K562 (cell line): Measurements from ENCODE around the gene SAMD14. TPM values are rescaled to one million over a fixed set of nuclear protein-coding genes. Genes with fewer than 3 reads are reported as not detected.

ENCODE experiments used
- ATAC-seq: fragments of 200-7000 bp; cut with Tn5 transposase; 3 replicates; pipeline ENCODE4 v1.9.1; 2020; ENCODE audit warnings: moderate library complexity
- BruUV-seq: library from RNA; stranded (reverse); fragments of 400-500 nt; replicated peaks from 2 replicates; lab custom pipeline; 2021; lab: Mats Ljungman, UMichigan
- CTCF ChIA-PET: fragments of 300-600 bp; formaldehyde crosslinking; extraction: SDS; loops from one replicate; lab custom pipeline; 2021; ENCODE audit warnings: low intra/inter-chr PET ratio; lab: Yijun Ruan, JAX
- POLR2A ChIA-PET: fragments of 300-600, 350-650 bp; sonication (Branson Sonifier 250); formaldehyde crosslinking; extraction: SDS; loops from one replicate; lab custom pipeline; 2021; ENCODE audit warnings: antibody characterized with exemption, inconsistent platforms; lab: Yijun Ruan, JAX
- DNase-seq, 4 experiments: peaks; one replicate each; pipeline versions ENCODE4 v3.0.0 to v3.0.0-alpha.2; 2011 to 2018; ENCODE audit warnings: low spot score in 3 of 4, mixed read lengths in 3 of 4; ENCODE audit errors: extremely low read depth in 1 of 4
- FAIRE-seq: peaks from 2 replicates; lab custom pipeline; 2011; peaks lifted over from hg19 to GRCh38; lab: Jason Lieb, UNC
- H2AFZ ChIP-seq: 2 replicates; pipeline ENCODE4 v1.6.0; 2011; ENCODE audit warnings: low read depth, low read length, control low read depth, inconsistent platforms
- H3K27ac ChIP-seq: fragments of 200-600 bp; 3 replicates; pipeline ENCODE4 v1.8.0; 2011; ENCODE audit warnings: low read depth, mild to moderate bottlenecking, control low read depth, inconsistent platforms, low read length, moderate library complexity, mixed read lengths; ENCODE audit errors: extremely low read depth
- H3K27me3 ChIP-seq, 2 experiments: fragments of 300-600 bp in 1 of 2; 2 replicates in 1 of 2; 3 replicates in 1 of 2; pipeline versions ENCODE4 v1.6.0 to v1.8.0; 2011; ENCODE audit warnings: inconsistent platforms in 2 of 2, low read length in 2 of 2, mild to moderate bottlenecking in 1 of 2, mixed read lengths in 1 of 2, moderate library complexity in 1 of 2; ENCODE audit not compliant: control insufficient read depth in 2 of 2, insufficient read depth in 2 of 2
- H3K36me3 ChIP-seq: fragments of 300-600 bp; 3 replicates; pipeline ENCODE4 v1.8.0; 2011; ENCODE audit warnings: mild to moderate bottlenecking, low read length, inconsistent platforms; ENCODE audit not compliant: control insufficient read depth, insufficient read depth
- H3K4me1 ChIP-seq, 2 experiments: fragments of 200-600 bp in 1 of 2; replicated peaks in 1 of 2; 2 replicates in 1 of 2; 3 replicates in 1 of 2; pipeline versions ENCODE4 v1.5.1 to v1.8.0; 2011; ENCODE audit warnings: inconsistent platforms in 2 of 2, low read length in 2 of 2, mild to moderate bottlenecking in 1 of 2, mixed read lengths in 1 of 2, moderate library complexity in 1 of 2; ENCODE audit not compliant: control insufficient read depth in 2 of 2, insufficient read depth in 2 of 2
- H3K4me2 ChIP-seq: 2 replicates; pipeline ENCODE4 v1.6.1; 2011; ENCODE audit warnings: low read length, control low read depth, inconsistent platforms, mixed read lengths; ENCODE audit not compliant: insufficient read depth
- H3K4me3 ChIP-seq: fragments of 200-600 bp; sonication (generic), shearing (Covaris generic); 2 replicates; pipeline ENCODE4 v1.5.1; 2016; ENCODE audit warnings: control low read depth, inconsistent platforms
- H3K79me2 ChIP-seq: fragments of 200-600 bp; 3 replicates; pipeline ENCODE4 v1.8.0; 2011; ENCODE audit warnings: low read length, inconsistent platforms; ENCODE audit not compliant: control insufficient read depth, insufficient read depth
- H3K9ac ChIP-seq, 2 experiments: 2 replicates each; pipeline versions ENCODE4 v1.6.0 to v1.6.1; 2011; ENCODE audit warnings: low read depth in 2 of 2, low read length in 2 of 2, control low read depth in 1 of 2, inconsistent platforms in 1 of 2, mild to moderate bottlenecking in 1 of 2, mixed read lengths in 1 of 2; ENCODE audit not compliant: insufficient read depth in 1 of 2
- H3K9me1 ChIP-seq: one replicate; pipeline ENCODE4 v1.6.0; 2011; ENCODE audit warnings: inconsistent platforms, mild to moderate bottlenecking, low read length, moderate library complexity; ENCODE audit not compliant: control insufficient read depth, insufficient read depth
- H3K9me3 ChIP-seq: replicated peaks from 2 replicates; pipeline ENCODE4 v1.5.1; 2011; ENCODE audit warnings: low read depth, low read length, inconsistent platforms; ENCODE audit not compliant: control insufficient read depth, insufficient read depth
- H4K20me1 ChIP-seq: replicated peaks from 2 replicates; pipeline ENCODE4 v1.6.1; 2011; ENCODE audit warnings: low read length, inconsistent platforms, mixed read lengths; ENCODE audit not compliant: control insufficient read depth, insufficient read depth
- ARID1B ChIP-seq: fragments of 450-650 bp; IDR thresholded peaks from 2 replicates; pipeline ENCODE4 v1.6.1; 2016; ENCODE audit warnings: antibody characterized with exemption, mild to moderate bottlenecking, inconsistent platforms
- ARID2 ChIP-seq: fragments of 450-650 bp; IDR thresholded peaks from 2 replicates; pipeline ENCODE4 v1.6.1; 2017; ENCODE audit warnings: antibody characterized with exemption, mild to moderate bottlenecking
- CEBPB ChIP-seq: fragments of 450-650 bp; IDR thresholded peaks from 2 replicates; pipeline ENCODE4 v1.6.1; 2016; ENCODE audit warnings: missing genetic modification characterization, missing compliant biosample characterization
- HLTF ChIP-seq: fragments of 450-650 bp; IDR thresholded peaks from 2 replicates; pipeline ENCODE4 v1.6.1; 2016
- SETDB1 ChIP-seq: IDR thresholded peaks from one replicate; pipeline ENCODE4 v1.6.1; 2012; ENCODE audit warnings: low read length, control low read depth, inconsistent platforms
- ZNF165 ChIP-seq: fragments of 250-450 bp; sonication (Bioruptor Pico); IDR thresholded peaks from 2 replicates; pipeline ENCODE4 v1.4.0; 2020; ENCODE audit warnings: borderline replicate concordance
- ZNF253 ChIP-seq: fragments of 250-450 bp; sonication (Bioruptor Pico); conservative IDR thresholded peaks from 2 replicates; pipeline ENCODE4 v1.6.1; 2021; ENCODE audit warnings: mild to moderate bottlenecking
- ZSCAN29 ChIP-seq: fragments of 450-650 bp; IDR thresholded peaks from 2 replicates; pipeline ENCODE4 v1.6.1; 2017
- WGBS: fragments of 100-300 bp; shearing (Covaris generic); methylation state at CpG from one replicate; pipeline ENCODE4 v1.1.6; 2016; ENCODE audit warnings: low coverage, mixed read lengths; ENCODE audit not compliant: insufficient coverage; ENCODE audit errors: missing lambda C conversion rate; 5-methylcytosine and 5-hydroxymethylcytosine counted together
- in situ Hi-C: fragments of 300-500 bp; cut with MboI; formaldehyde crosslinking; loops from 4 replicates; pipeline ENCODE4 v1.15.0; 2018; ENCODE audit warnings: inconsistent platforms, mixed read lengths
- intact Hi-C: fragments of 100-400 bp; cut with micrococcal nuclease; formaldehyde crosslinking; loops from 2 replicates; pipeline ENCODE4 v1.14.2; 2022
- polyA plus RNA-seq, 8 experiments: library from polyadenylated mRNA; depleted of rRNA in 4 of 8; stranded (reverse) in 5 of 8; unstranded in 3 of 8; fragments of >200 nt; fragmentation: Nextera tagmentation in 2 of 8; fragmentation: Illumina TruSeq in 1 of 8; extraction: Ambion mirVana in 2 of 8; extraction: Trizol in 1 of 8; gene quantifications; 2 replicates each; pipeline versions ENCODE4 v1.2.1 to v1.2.3, GENCODE V29; 2011 to 2014; ENCODE audit warnings: inconsistent platforms in 1 of 8, missing spikeins in 1 of 8
- total RNA-seq, 7 experiments: library from RNA; depleted of rRNA in 6 of 7; stranded (reverse); fragments of >200 nt in 6 of 7; fragmentation: Illumina TruSeq in 2 of 7; extraction: Trizol in 2 of 7; gene quantifications; 2 replicates each; pipeline versions ENCODE4 v1.2.1 to v1.2.3, GENCODE V29; 2011 to 2021; ENCODE audit warnings: low replicate concordance in 1 of 7
- TF ChIP-seq, protein P1 (sequence below), 2 experiments: fragments of 450-650 bp in 1 of 2; IDR thresholded peaks; 2 replicates each; pipeline ENCODE4 v1.6.1; 2011 to 2017; ENCODE audit warnings: low read depth in 2 of 2, antibody characterized with exemption in 1 of 2, borderline replicate concordance in 1 of 2, low read length in 1 of 2, mild to moderate bottlenecking in 1 of 2, mixed read lengths in 1 of 2; ENCODE audit not compliant: control insufficient read depth in 1 of 2
- TF ChIP-seq, protein P2 (sequence below), 3 experiments: fragments of 200-800 bp in 1 of 3; sonication (Bioruptor generic) in 1 of 3; sonication (generic) in 1 of 3; formaldehyde crosslinking in 1 of 3; IDR thresholded peaks; 2 replicates each; pipeline versions ENCODE4 v1.6.1 to v1.8.0; 2016 to 2022; ENCODE audit warnings: mild to moderate bottlenecking in 2 of 3, missing compliant biosample characterization in 2 of 3, missing genetic modification characterization in 2 of 3, missing genetic modification reagents in 1 of 3
- TF ChIP-seq, protein P3 (sequence below): sonication (generic); formaldehyde crosslinking; IDR thresholded peaks from 2 replicates; pipeline ENCODE4 v1.8.1; 2023; ENCODE audit warnings: mild to moderate bottlenecking, missing genetic modification reagents

Gene SAMD14
- total and polyA plus RNA-seq, 9 of the 15 experiments (the other 6 are each of a cell fraction or from before 2014, with no cell fraction given): 0.04 to 0.07 TPM; not detected in 7

DNA sequence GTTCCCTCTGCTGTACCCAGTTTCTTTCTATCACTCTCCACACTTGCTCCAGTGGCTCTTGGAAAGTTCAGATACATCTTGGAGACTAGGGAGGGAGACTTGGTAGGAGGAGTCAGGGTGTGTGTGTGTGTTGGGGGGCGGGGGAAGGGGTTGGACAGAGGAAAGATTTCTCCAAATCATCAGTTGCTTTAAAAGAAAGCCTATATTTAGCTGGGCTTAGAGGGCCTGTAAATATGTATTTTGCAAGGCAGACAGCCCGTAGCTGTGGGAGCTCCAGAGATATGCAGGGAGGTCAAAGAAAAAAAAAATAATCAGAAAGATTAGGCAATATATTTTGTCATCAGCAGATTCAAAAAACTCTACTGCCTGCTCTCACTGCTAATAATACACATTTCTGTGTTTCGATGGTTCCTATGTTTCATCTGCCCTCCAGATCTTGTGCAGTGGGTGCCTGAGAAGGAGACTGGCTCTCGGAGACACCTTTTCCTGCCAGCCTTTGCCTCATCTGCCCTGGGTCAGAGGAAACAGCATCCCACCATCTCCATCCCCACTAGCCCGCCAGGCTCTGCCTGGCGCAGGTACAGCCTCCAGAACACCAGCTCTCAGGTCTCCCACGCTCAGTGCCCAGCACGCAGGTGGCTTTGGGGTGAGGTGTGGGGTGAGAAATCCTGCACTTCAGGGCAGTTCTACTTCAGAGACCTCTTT is 25.3 kb upstream of the SAMD14 start:
- 56% methylated on average over 8 of the region's 8 CpGs for WGBS
- Histone ChIP-seq H3K4me2 (no peak overlapping the region), H3K9me1 (peaks cover 5% of the 10 kb centered on the region), H3K79me2 (peaks cover 17% of the 10 kb centered on the region), H2AFZ (peak overlapping the region; percentile 58), H3K27ac (no peak overlapping the region), H3K4me3 (no peak overlapping the region), H3K27me3 (no peaks in the 10 kb centered on the region), H3K9me3 (no peaks in the 10 kb centered on the region), H3K4me1 (peaks cover 38 to 54% of the 10 kb centered on the region in 2 experiments), H3K36me3 (no peaks in the 10 kb centered on the region), H4K20me1 (no peaks in the 10 kb centered on the region), H3K9ac (peak overlapping the region in 1 of 2 experiments; percentile 26; a peak in 1 of 4 replicates)
- ChIA-PET CTCF (no interaction called here), POLR2A (interaction anchor here (1.4 to 1.7 kb wide), 2 partner anchors 10 to 19 kb away, joined by 3 to 5 read pairs; no protein-coding TSS in a partner anchor)
- intact Hi-C loops (no loop called here), in situ Hi-C loops (no loop called here)
- TF ChIP-seq ZNF165 (CRISPR knock-in tag) (no peak), ZNF253 (CRISPR knock-in tag) (no peak), SETDB1 (no peak), HLTF (no peak), ARID1B (no peak), ARID2 (no peak), ZSCAN29 (no peak), CEBPB (tag) (peak; percentile 47; the same call in 1 of the 2 replicates)
- TF ChIP-seq, protein P1, sequence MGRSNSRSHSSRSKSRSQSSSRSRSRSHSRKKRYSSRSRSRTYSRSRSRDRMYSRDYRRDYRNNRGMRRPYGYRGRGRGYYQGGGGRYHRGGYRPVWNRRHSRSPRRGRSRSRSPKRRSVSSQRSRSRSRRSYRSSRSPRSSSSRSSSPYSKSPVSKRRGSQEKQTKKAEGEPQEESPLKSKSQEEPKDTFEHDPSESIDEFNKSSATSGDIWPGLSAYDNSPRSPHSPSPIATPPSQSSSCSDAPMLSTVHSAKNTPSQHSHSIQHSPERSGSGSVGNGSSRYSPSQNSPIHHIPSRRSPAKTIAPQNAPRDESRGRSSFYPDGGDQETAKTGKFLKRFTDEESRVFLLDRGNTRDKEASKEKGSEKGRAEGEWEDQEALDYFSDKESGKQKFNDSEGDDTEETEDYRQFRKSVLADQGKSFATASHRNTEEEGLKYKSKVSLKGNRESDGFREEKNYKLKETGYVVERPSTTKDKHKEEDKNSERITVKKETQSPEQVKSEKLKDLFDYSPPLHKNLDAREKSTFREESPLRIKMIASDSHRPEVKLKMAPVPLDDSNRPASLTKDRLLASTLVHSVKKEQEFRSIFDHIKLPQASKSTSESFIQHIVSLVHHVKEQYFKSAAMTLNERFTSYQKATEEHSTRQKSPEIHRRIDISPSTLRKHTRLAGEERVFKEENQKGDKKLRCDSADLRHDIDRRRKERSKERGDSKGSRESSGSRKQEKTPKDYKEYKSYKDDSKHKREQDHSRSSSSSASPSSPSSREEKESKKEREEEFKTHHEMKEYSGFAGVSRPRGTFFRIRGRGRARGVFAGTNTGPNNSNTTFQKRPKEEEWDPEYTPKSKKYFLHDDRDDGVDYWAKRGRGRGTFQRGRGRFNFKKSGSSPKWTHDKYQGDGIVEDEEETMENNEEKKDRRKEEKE (IDR thresholded peaks at IDR 0.05; ENCODE audit: borderline replicate concordance in 1 of 2, control insufficient read depth in 1 of 2, low read depth in 2 of 2, low read length in 1 of 2): no peak
- TF ChIP-seq, protein P2, sequence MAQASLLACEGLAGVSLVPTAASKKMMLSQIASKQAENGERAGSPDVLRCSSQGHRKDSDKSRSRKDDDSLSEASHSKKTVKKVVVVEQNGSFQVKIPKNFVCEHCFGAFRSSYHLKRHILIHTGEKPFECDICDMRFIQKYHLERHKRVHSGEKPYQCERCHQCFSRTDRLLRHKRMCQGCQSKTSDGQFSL (CRISPR knock-in tag; IDR thresholded peaks at IDR 0.05): no peak
- TF ChIP-seq, protein P2 (tag; IDR thresholded peaks at IDR 0.05): no peak
- TF ChIP-seq, protein P3, sequence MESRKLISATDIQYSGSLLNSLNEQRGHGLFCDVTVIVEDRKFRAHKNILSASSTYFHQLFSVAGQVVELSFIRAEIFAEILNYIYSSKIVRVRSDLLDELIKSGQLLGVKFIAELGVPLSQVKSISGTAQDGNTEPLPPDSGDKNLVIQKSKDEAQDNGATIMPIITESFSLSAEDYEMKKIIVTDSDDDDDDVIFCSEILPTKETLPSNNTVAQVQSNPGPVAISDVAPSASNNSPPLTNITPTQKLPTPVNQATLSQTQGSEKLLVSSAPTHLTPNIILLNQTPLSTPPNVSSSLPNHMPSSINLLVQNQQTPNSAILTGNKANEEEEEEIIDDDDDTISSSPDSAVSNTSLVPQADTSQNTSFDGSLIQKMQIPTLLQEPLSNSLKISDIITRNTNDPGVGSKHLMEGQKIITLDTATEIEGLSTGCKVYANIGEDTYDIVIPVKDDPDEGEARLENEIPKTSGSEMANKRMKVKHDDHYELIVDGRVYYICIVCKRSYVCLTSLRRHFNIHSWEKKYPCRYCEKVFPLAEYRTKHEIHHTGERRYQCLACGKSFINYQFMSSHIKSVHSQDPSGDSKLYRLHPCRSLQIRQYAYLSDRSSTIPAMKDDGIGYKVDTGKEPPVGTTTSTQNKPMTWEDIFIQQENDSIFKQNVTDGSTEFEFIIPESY: peak; percentile 85
- no TSS peak for BruUV-seq
- FAIRE-seq: peak; percentile 76
- DNase-seq: peak in 1 of 4 experiments; percentile 76
- peak; percentile 12; the same call in 1 of the 3 replicates for ATAC-seq
